ENCODE measurements around the gene SIPA1L3.

GRCh38 chr19:38248421-38248820, 341.4 kb downstream of the SIPA1L3 start:
- TF ChIP-seq CTCF (IDR thresholded peaks at IDR 0.05) (no peak), POLR2A (IDR thresholded peaks at IDR 0.05) (no peak)

Measured in lower leg skin (tissue), 3 donors.